ENCODE measurements around the gene SLCO1B3.

SLCO1B3 gene

GRCh38 chr12:20917269-20917668 is 106.8 kb downstream of the SLCO1B3 start:
- no peak for DNase-seq
- no peak overlapping the region for H3K27ac ChIP-seq
- no peaks in the 10 kb centered on the region for H3K36me3 ChIP-seq
- no peak overlapping the region for H3K4me3 ChIP-seq (ENCODE audit: low read depth, low read length)
- no peak for TF ChIP-seq CTCF (IDR thresholded peaks at IDR 0.05; ENCODE audit: low read depth, low read length)
- no peaks in the 10 kb centered on the region for H3K27me3 ChIP-seq (ENCODE audit: insufficient read depth, low read depth, severe bottlenecking)
- no peaks in the 10 kb centered on the region for H3K9me3 ChIP-seq (ENCODE audit: severe bottlenecking)

DNA sequence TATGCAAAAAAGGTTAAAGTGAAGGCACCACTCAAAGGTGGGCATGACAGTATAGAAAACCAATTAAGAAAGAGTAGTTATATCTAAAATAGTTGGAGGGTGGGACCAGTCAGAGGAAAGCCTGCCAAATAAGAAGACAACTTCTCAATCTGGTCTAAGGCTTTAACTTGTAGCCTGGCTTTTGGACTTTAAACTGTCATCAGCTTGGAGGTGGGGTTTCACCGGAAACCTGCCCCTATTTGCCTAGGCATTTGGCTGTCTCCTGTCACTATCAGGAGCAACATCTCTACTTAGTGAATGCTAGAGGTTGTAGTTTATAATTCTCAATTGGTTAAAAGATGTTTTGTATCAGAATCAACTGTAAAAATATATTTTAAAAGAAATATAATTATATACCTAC is 107.3 kb downstream of the SLCO1B3 start:
- H3K27me3 ChIP-seq (ENCODE audit: insufficient read depth, low read depth, severe bottlenecking): no peaks in the 10 kb centered on the region
- no peak for DNase-seq
- TF ChIP-seq CTCF (IDR thresholded peaks at IDR 0.05; ENCODE audit: low read depth, low read length): no peak
- no peak overlapping the region for H3K4me3 ChIP-seq (ENCODE audit: low read depth, low read length)
- H3K9me3 ChIP-seq (ENCODE audit: severe bottlenecking): no peaks in the 10 kb centered on the region
- no peak overlapping the region for H3K27ac ChIP-seq
- no peaks in the 10 kb centered on the region for H3K36me3 ChIP-seq

GRCh38 chr12:20931894-20932293 is 121.4 kb downstream of the SLCO1B3 start:
- DNase-seq: no peak
- Histone ChIP-seq H3K27ac (no peak overlapping the region), H3K9me3 (ENCODE audit: severe bottlenecking) (no peaks in the 10 kb centered on the region), H3K4me3 (ENCODE audit: low read depth, low read length) (no peak overlapping the region), H3K36me3 (no peaks in the 10 kb centered on the region), H3K27me3 (ENCODE audit: insufficient read depth, low read depth, severe bottlenecking) (no peaks in the 10 kb centered on the region)
- no peak for TF ChIP-seq CTCF (IDR thresholded peaks at IDR 0.05; ENCODE audit: low read depth, low read length)

DNA sequence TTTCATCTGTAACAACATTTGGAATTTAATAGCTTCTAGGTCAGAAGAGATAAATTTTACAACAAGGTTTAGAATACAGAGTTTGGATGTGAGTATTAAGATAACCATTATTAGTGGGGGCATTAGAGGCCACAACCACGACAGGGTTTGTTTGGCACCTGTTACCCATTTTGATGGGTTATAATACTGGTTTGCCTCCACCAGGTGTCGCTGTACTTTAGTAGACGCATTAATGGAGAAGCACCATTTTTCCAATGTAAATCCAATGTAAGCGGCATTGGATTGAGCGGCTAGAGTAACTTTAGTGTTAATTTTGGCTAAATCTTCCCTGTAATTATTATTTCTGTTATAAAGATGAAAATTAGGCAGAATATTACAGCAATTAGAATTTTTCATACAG is 136.2 kb downstream of the SLCO1B3 start:
- Histone ChIP-seq H3K36me3 (no peaks in the 10 kb centered on the region), H3K9me3 (ENCODE audit: severe bottlenecking) (no peaks in the 10 kb centered on the region), H3K27ac (no peak overlapping the region), H3K4me3 (ENCODE audit: low read depth, low read length) (no peak overlapping the region), H3K27me3 (ENCODE audit: insufficient read depth, low read depth, severe bottlenecking) (no peaks in the 10 kb centered on the region)
- peak; percentile 29 for DNase-seq
- TF ChIP-seq CTCF (IDR thresholded peaks at IDR 0.05; ENCODE audit: low read depth, low read length): peak; percentile 16; the same call in 1 of the 2 replicates

DNA sequence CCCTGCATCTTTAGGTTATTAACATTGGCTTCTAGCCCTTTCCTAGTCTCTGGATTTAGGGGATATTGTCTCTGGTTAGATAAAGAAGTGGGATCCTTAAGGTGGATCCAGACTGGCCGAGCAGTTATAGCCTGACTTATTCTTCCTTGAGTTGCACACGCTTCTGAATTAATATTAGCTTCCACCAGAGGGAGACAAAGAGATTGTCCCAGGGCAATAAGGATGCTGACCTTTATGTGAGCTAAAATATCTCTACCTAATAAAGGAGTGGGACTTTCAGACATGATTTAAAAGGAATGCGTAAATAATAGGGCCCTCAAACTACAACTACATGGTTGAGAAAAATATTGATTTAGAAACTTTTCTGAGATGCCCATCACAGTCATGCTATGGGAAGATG is 139.7 kb downstream of the SLCO1B3 start:
- Histone ChIP-seq H3K27me3 (ENCODE audit: insufficient read depth, low read depth, severe bottlenecking) (no peaks in the 10 kb centered on the region), H3K36me3 (no peaks in the 10 kb centered on the region), H3K27ac (no peak overlapping the region), H3K9me3 (ENCODE audit: severe bottlenecking) (no peaks in the 10 kb centered on the region), H3K4me3 (ENCODE audit: low read depth, low read length) (no peak overlapping the region)
- DNase-seq: no peak
- TF ChIP-seq CTCF (IDR thresholded peaks at IDR 0.05; ENCODE audit: low read depth, low read length): 0 out of 2 replicates have a peak, but pooled peaks have one; percentile 5

GRCh38 chr12:20963303-20963702 is 152.8 kb downstream of the SLCO1B3 start:
- TF ChIP-seq CTCF (IDR thresholded peaks at IDR 0.05; ENCODE audit: low read depth, low read length): no peak
- H3K27ac ChIP-seq: no peak overlapping the region
- DNase-seq: no peak
- no peak overlapping the region for H3K4me3 ChIP-seq (ENCODE audit: low read depth, low read length)
- no peaks in the 10 kb centered on the region for H3K36me3 ChIP-seq
- H3K9me3 ChIP-seq (ENCODE audit: severe bottlenecking): no peaks in the 10 kb centered on the region
- no peaks in the 10 kb centered on the region for H3K27me3 ChIP-seq (ENCODE audit: insufficient read depth, low read depth, severe bottlenecking)
